ENCODE results near the gene KLHL29. TPM values are rescaled to one million over a fixed set of nuclear protein-coding genes. Genes with fewer than 3 reads are reported as not detected.

KLHL29 gene
- total RNA-seq, 1 experiment from 2014 or later: 3.8 TPM

DNA sequence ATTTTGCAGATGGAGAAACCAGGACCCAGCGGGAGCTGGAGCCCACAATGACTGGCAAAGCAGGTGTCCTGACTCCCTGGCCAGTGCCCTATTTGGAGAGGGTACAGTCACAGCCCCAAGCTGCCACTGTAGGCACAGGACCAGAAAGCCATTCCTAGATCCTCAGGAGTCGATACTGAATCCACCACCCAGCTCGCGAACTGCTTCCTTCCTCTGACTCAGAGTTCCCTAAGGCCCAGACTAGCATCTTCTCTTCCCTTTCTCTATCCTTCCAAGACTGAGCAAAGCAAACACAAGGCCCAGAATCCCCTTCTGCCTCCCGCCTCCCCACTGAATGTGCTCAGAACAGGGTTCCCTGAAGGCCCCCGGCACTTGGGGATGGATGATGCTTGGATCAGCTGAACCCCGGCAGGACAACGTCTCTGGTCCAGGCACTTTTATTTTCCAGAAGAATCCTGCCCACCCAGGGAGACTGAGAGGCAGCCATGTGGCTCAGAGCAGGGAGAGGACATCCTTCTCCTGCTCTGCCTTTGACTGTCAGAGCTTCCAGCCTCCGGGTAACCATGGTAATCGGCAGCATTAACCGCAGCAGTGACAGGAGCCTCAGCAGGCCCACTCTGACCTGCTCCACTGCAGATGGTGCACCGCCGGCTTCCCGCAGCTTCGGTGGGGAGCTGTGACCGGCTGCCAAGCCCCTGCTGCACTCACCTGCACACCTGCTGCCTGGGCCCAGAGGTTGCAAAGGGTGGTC is 34.8 kb upstream of the KLHL29 start:
- H3K4me2 ChIP-seq (ENCODE audit: low read depth, low read length, poor library complexity, severe bottlenecking): no peak overlapping the region
- H3K4me3 ChIP-seq (ENCODE audit: low read length): no peak overlapping the region

DNA sequence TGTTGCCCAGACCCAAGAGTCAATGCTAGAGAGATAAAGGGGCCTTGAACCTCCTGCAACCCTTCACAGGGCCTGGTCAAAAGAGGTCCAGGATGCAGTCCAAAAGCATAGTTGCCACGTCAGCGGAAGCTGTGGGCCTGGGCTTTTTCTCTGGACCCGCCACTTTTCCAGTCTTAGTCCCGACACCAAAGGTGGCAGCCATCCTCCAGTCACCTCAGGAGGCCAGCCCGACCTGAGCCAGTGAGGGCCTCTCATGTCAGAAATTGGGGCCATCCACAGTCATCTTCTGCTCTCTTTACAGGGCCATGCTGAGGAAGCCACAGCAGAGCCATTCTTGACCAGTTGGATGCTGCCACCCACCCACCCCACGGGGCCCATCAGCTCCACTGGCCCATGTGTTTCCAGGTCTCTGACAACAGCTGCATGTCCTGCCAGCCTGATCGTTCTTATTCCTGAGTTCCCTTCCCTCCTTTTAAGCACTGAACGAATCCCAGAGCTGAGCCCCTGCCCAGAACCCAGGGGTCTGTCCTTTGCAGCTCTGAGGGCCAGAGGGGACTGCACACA is 34.1 kb upstream of the KLHL29 start:
- no peaks in the 10 kb centered on the region for H3K27me3 ChIP-seq (ENCODE audit: low read length)
- no peak overlapping the region for H3K4me2 ChIP-seq (ENCODE audit: low read depth, low read length, poor library complexity, severe bottlenecking)
- no peak for DNase-seq
- no peak overlapping the region for H3K4me3 ChIP-seq (ENCODE audit: low read length)
- H3K9ac ChIP-seq (ENCODE audit: low read length): no peak overlapping the region
- H4K20me1 ChIP-seq (ENCODE audit: insufficient read depth, low read depth, low read length): no peaks in the 10 kb centered on the region
- H3K9me3 ChIP-seq (ENCODE audit: low read length): no peaks in the 10 kb centered on the region
- H3K9me2 ChIP-seq (replicated peaks; ENCODE audit: insufficient read depth, low read length): no peaks in the 10 kb centered on the region
- H3K36me3 ChIP-seq (ENCODE audit: insufficient read depth, low read length): no peaks in the 10 kb centered on the region
- no peak overlapping the region for H2AFZ ChIP-seq (ENCODE audit: low read length)
- peaks cover 16% of the 10 kb centered on the region for H3K4me1 ChIP-seq (ENCODE audit: low read length)
- H3K27ac ChIP-seq (ENCODE audit: low read length): no peak overlapping the region
- H3K79me2 ChIP-seq (ENCODE audit: low read length): no peaks in the 10 kb centered on the region

More for the DNA sequence above, 34.8 kb upstream of the KLHL29 start:
- H3K79me2 ChIP-seq (ENCODE audit: low read length): no peaks in the 10 kb centered on the region
- no peaks in the 10 kb centered on the region for H3K9me2 ChIP-seq (replicated peaks; ENCODE audit: insufficient read depth, low read length)
- H2AFZ ChIP-seq (ENCODE audit: low read length): no peak overlapping the region
- no peaks in the 10 kb centered on the region for H4K20me1 ChIP-seq (ENCODE audit: insufficient read depth, low read depth, low read length)
- H3K36me3 ChIP-seq (ENCODE audit: insufficient read depth, low read length): no peaks in the 10 kb centered on the region
- peaks cover 15% of the 10 kb centered on the region for H3K4me1 ChIP-seq (ENCODE audit: low read length)
- H3K9ac ChIP-seq (ENCODE audit: low read length): no peak overlapping the region
- no peaks in the 10 kb centered on the region for H3K9me3 ChIP-seq (ENCODE audit: low read length)
- H3K27ac ChIP-seq (ENCODE audit: low read length): no peak overlapping the region
- DNase-seq: no peak
- no peaks in the 10 kb centered on the region for H3K27me3 ChIP-seq (ENCODE audit: low read length)

GRCh38 chr2:23351388-23352141 is 33.4 kb upstream of the KLHL29 start:
- Histone ChIP-seq H3K79me2 (ENCODE audit: low read length) (no peaks in the 10 kb centered on the region), H2AFZ (ENCODE audit: low read length) (no peak overlapping the region), H3K4me2 (ENCODE audit: low read depth, low read length, poor library complexity, severe bottlenecking) (no peak overlapping the region), H3K4me1 (ENCODE audit: low read length) (peaks cover 16% of the 10 kb centered on the region), H3K9me2 (replicated peaks; ENCODE audit: insufficient read depth, low read length) (no peaks in the 10 kb centered on the region), H3K36me3 (ENCODE audit: insufficient read depth, low read length) (no peaks in the 10 kb centered on the region), H3K27me3 (ENCODE audit: low read length) (no peaks in the 10 kb centered on the region), H3K9me3 (ENCODE audit: low read length) (no peaks in the 10 kb centered on the region), H4K20me1 (ENCODE audit: insufficient read depth, low read depth, low read length) (no peaks in the 10 kb centered on the region), H3K4me3 (ENCODE audit: low read length) (no peak overlapping the region), H3K27ac (ENCODE audit: low read length) (no peak overlapping the region), H3K9ac (ENCODE audit: low read length) (no peak overlapping the region)
- DNase-seq: peak; percentile 56

DNA sequence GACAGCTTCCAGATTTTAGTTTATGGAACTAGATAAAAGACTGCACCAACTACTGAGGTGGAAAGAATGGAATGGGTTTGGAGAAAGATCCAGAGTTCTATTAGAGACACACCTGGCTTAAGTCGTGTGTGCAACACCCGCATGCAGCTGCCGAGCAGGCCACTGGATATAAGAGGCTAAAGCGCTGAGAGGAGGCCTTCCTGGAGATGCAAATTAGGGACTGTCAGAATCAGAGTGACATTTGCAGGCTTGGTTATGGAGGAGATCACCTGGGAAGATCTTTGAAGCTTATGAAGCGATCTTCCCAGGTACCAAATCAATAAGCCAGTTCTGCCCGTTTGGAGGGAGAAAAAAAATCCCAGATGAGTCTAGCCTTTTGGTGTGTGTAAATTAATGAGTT is 30.4 kb upstream of the KLHL29 start:
- Histone ChIP-seq H3K9ac (ENCODE audit: low read length) (no peak overlapping the region), H4K20me1 (ENCODE audit: insufficient read depth, low read depth, low read length) (no peaks in the 10 kb centered on the region), H3K9me3 (ENCODE audit: low read length) (no peaks in the 10 kb centered on the region), H3K79me2 (ENCODE audit: low read length) (no peaks in the 10 kb centered on the region), H2AFZ (ENCODE audit: low read length) (no peak overlapping the region), H3K27me3 (ENCODE audit: low read length) (no peaks in the 10 kb centered on the region), H3K36me3 (ENCODE audit: insufficient read depth, low read length) (no peaks in the 10 kb centered on the region), H3K4me1 (ENCODE audit: low read length) (peaks cover 16% of the 10 kb centered on the region), H3K9me2 (replicated peaks; ENCODE audit: insufficient read depth, low read length) (no peaks in the 10 kb centered on the region), H3K4me2 (ENCODE audit: low read depth, low read length, poor library complexity, severe bottlenecking) (peak overlapping the region; percentile 41), H3K4me3 (ENCODE audit: low read length) (no peak overlapping the region), H3K27ac (ENCODE audit: low read length) (no peak overlapping the region)
- peak; percentile 57 for DNase-seq

DNA sequence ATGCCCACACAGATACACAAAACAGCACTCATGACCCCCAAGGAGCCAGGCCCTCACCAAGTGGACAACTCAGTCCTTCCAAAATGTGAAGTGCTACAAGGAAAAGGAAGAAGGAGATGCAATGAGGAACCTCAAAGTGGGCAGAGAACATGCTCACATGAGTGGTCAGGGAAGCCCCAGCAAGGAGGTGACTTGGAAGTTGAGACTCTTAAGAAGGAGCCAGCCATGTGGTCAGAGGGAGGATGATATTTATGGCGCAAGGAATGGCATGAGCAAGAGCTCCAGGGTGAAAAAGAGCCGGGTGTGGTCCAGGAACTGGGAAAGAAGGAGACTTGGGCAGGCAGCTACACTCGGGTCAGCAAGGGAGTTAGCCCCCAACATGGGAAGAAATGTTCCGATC is 30.0 kb upstream of the KLHL29 start:
- Histone ChIP-seq H4K20me1 (ENCODE audit: insufficient read depth, low read depth, low read length) (no peaks in the 10 kb centered on the region), H3K4me2 (ENCODE audit: low read depth, low read length, poor library complexity, severe bottlenecking) (peak overlapping the region; percentile 41), H3K9me2 (replicated peaks; ENCODE audit: insufficient read depth, low read length) (no peaks in the 10 kb centered on the region), H3K4me1 (ENCODE audit: low read length) (peaks cover 16% of the 10 kb centered on the region), H3K27me3 (ENCODE audit: low read length) (no peaks in the 10 kb centered on the region), H3K9ac (ENCODE audit: low read length) (no peak overlapping the region), H2AFZ (ENCODE audit: low read length) (no peak overlapping the region), H3K4me3 (ENCODE audit: low read length) (no peak overlapping the region), H3K36me3 (ENCODE audit: insufficient read depth, low read length) (no peaks in the 10 kb centered on the region), H3K79me2 (ENCODE audit: low read length) (no peaks in the 10 kb centered on the region), H3K27ac (ENCODE audit: low read length) (no peak overlapping the region), H3K9me3 (ENCODE audit: low read length) (no peaks in the 10 kb centered on the region)
- no peak for DNase-seq

DNA sequence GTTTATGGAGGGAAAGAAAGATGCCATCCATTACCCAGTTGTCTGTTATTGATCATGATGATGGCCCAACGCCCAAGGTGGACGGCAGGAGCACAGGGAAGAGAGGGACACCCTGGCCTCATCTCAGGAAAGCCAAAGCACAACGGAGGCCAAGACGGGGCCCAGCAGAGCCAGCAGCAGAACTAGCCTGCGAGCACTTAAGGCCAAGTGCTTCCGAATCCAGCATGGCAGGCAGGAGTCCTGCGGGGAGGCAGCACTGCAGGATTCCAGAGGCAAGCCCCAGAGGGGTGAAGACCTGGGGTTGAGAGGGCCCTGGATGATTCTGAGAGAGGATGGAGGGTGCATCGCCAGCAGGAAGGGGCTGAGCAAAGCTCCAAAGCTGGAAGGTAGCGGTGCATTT is 28.3 kb upstream of the KLHL29 start:
- no peak overlapping the region for H3K4me3 ChIP-seq (ENCODE audit: low read length)
- H3K9me2 ChIP-seq (replicated peaks; ENCODE audit: insufficient read depth, low read length): no peaks in the 10 kb centered on the region
- no peaks in the 10 kb centered on the region for H4K20me1 ChIP-seq (ENCODE audit: insufficient read depth, low read depth, low read length)
- no peak for DNase-seq
- H3K4me2 ChIP-seq (ENCODE audit: low read depth, low read length, poor library complexity, severe bottlenecking): no peak overlapping the region
- H3K4me1 ChIP-seq (ENCODE audit: low read length): peaks cover 16% of the 10 kb centered on the region
- H3K27ac ChIP-seq (ENCODE audit: low read length): no peak overlapping the region
- no peak overlapping the region for H2AFZ ChIP-seq (ENCODE audit: low read length)
- H3K36me3 ChIP-seq (ENCODE audit: insufficient read depth, low read length): no peaks in the 10 kb centered on the region
- no peaks in the 10 kb centered on the region for H3K79me2 ChIP-seq (ENCODE audit: low read length)
- no peaks in the 10 kb centered on the region for H3K9me3 ChIP-seq (ENCODE audit: low read length)
- H3K27me3 ChIP-seq (ENCODE audit: low read length): no peaks in the 10 kb centered on the region
- no peak overlapping the region for H3K9ac ChIP-seq (ENCODE audit: low read length)

GRCh38 chr2:23359631-23360567 is 25.1 kb upstream of the KLHL29 start:
- no peak overlapping the region for H3K4me3 ChIP-seq (ENCODE audit: low read length)
- H3K79me2 ChIP-seq (ENCODE audit: low read length): no peaks in the 10 kb centered on the region
- H3K36me3 ChIP-seq (ENCODE audit: insufficient read depth, low read length): no peaks in the 10 kb centered on the region
- H3K9me3 ChIP-seq (ENCODE audit: low read length): no peaks in the 10 kb centered on the region
- peaks cover 4% of the 10 kb centered on the region for H3K4me1 ChIP-seq (ENCODE audit: low read length)
- no peak overlapping the region for H3K4me2 ChIP-seq (ENCODE audit: low read depth, low read length, poor library complexity, severe bottlenecking)
- DNase-seq: no peak
- no peaks in the 10 kb centered on the region for H3K27me3 ChIP-seq (ENCODE audit: low read length)
- H3K9me2 ChIP-seq (replicated peaks; ENCODE audit: insufficient read depth, low read length): no peaks in the 10 kb centered on the region
- H3K9ac ChIP-seq (ENCODE audit: low read length): no peak overlapping the region
- H3K27ac ChIP-seq (ENCODE audit: low read length): no peak overlapping the region
- no peak overlapping the region for H2AFZ ChIP-seq (ENCODE audit: low read length)
- no peaks in the 10 kb centered on the region for H4K20me1 ChIP-seq (ENCODE audit: insufficient read depth, low read depth, low read length)
